GM21447 (cell line): Measurements from ENCODE around the gene OR10G8.
"Not testable (repeated sequence)": the region's sequence is repeated elsewhere in the genome, so short reads cannot be mapped to it uniquely, and the experiment has no call there.

Experiments
- ATAC-seq: cut with Tn5 transposase; IDR thresholded peaks from one replicate; pipeline ENCODE4 v1.9.1; 2021; ENCODE audit not compliant: unreplicated experiment

Gene OR10G8

GRCh38 chr11:124026498-124026897 lies at the start of gene OR10G8:
Gene OR10G8, plus strand, starts transcription at chr11:124026798. Its CDS starts 2,825 bp downstream, at chr11:124029623.
- no peak for ATAC-seq

GRCh38 chr11:123977731-123978347 lies 48.8 kb upstream of the OR10G8 start, which contains the start of gene OR10S1:
Gene OR10S1, minus strand, starts transcription at chr11:123977781. Its CDS starts 117 bp downstream, at chr11:123977664.
- ATAC-seq = no peak

- no peak for ATAC-seq
Measured at GRCh38 chr11:123979311-123979710, 47.3 kb upstream of the OR10G8 start.

- no peak for ATAC-seq
Measured at GRCh38 chr11:123995119-123995518, 31.5 kb upstream of the OR10G8 start, which contains the start of gene OR10G6. Gene OR10G6, minus strand, starts transcription at chr11:123995161. Its CDS starts 0 bp downstream, at chr11:123995161.

- ATAC-seq = no peak
Measured at GRCh38 chr11:124012697-124013096, 13.9 kb upstream of the OR10G8 start, which contains the start of gene OR10G4. Gene OR10G4, plus strand, starts transcription at chr11:124012997. Its CDS starts 2,578 bp downstream, at chr11:124015575.

- not testable (repeated sequence) for ATAC-seq
Measured at GRCh38 chr11:124015837-124016236, 10.8 kb upstream of the OR10G8 start.

GRCh38 chr11:124036666-124037065 lies 10.1 kb downstream of the OR10G8 start:
- ATAC-seq = no peak

- no peak for ATAC-seq
Measured at GRCh38 chr11:124039557-124039956, 13.0 kb downstream of the OR10G8 start.

- no peak for ATAC-seq
Measured at GRCh38 chr11:124041254-124041653, 14.7 kb downstream of the OR10G8 start, which contains the start of gene OR10G7. Gene OR10G7, minus strand, starts transcription at chr11:124041325. Its CDS starts 2,324 bp downstream, at chr11:124039001.

GRCh38 chr11:124043420-124043819 lies 16.8 kb downstream of the OR10G8 start:
- no peak for ATAC-seq

GRCh38 chr11:124050748-124051147 lies 24.1 kb downstream of the OR10G8 start:
- no peak for ATAC-seq

GRCh38 chr11:124052966-124053365 lies 26.4 kb downstream of the OR10G8 start:
- no peak for ATAC-seq

- ATAC-seq = no peak
Measured at GRCh38 chr11:124068601-124069110, 42.1 kb downstream of the OR10G8 start.

- peak; percentile 53 for ATAC-seq
Measured at GRCh38 chr11:124069429-124070401, 43.1 kb downstream of the OR10G8 start.

GRCh38 chr11:124070915-124071622 lies 44.5 kb downstream of the OR10G8 start:
- ATAC-seq = peak; percentile 84

- no peak for ATAC-seq
Measured at GRCh38 chr11:124071623-124071948, 45.0 kb downstream of the OR10G8 start.

- ATAC-seq = no peak
Measured at GRCh38 chr11:124072147-124072546, 45.5 kb downstream of the OR10G8 start.

GRCh38 chr11:124074554-124074953 lies 48.0 kb downstream of the OR10G8 start:
- ATAC-seq = no peak

- ATAC-seq = no peak
Measured at GRCh38 chr11:124075492-124075840, 48.9 kb downstream of the OR10G8 start.

GRCh38 chr11:124075841-124076651 lies 49.4 kb downstream of the OR10G8 start:
- ATAC-seq = no peak
